Placental epithelial cell (primary cell): ENCODE data around the gene KCNK6. TPM values are rescaled to one million over a fixed set of nuclear protein-coding genes. Genes with fewer than 3 reads are reported as not detected.

ENCODE experiments used
- small RNA-seq: library from RNA; depleted of rRNA; stranded (forward); fragments of <200 nt; gene quantifications from one replicate; pipeline ENCODE3, GENCODE V24; 2012
- total RNA-seq: library from RNA; depleted of rRNA; stranded (reverse); fragments of >200 nt; gene quantifications from 2 replicates; pipeline ENCODE4 v1.2.3, GENCODE V29; 2012

Gene KCNK6
- total RNA-seq, result 20.0 and 23.0 TPM in 2 replicates

GRCh38 chr19:38319421-38320258, at the start of gene KCNK6:
Gene KCNK6 (plus strand): TSS chr19:38319845. CDS start chr19:38319951, 106 bp downstream.

DNA sequence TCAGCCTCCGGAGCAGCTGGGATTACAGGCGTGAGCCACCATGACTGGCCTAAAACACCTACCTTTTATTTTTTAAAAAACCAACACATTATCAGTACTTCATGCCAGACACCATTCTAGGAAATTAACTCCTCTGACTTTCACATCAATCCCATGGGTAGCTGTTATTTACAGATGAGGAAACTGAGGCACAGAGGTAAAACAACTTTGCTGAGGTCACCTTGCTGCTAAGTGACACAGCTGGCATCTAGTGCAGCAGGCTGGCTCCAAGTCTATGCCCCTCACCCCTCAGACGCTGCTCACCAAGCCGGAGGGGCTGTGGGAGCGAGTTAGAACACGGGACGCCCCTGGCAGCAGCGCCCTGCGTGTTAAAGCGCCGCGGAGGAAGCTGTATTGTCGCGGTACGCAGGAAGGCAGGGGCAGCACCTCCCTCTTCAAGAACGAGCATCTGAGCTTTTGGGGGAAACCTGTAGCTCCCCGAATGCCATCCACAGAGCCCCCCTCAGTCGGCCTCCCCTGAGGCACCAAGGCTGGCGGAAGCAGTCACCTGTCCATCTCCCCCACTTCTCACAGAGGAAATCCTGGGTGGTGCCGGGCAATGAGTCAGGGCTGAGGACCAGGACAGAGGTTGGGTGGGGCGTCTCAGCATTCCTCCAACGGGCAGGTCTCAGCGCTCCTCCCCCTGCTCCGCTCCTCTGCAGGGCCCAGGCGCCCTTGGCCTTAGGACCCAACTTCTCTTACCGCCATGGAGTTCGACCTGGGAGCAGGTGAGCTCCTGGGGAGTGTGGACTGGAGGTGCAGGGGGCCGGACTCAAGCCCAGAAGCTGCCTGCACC, 15.9 kb upstream of the KCNK6 start, which contains the start of gene C19orf33:
Gene C19orf33, plus strand, starts transcription at position 735 of the 835 bp plus-strand sequence. Its CDS starts 11 bp downstream, at position 746.

GRCh38 chr19:38315657-38316476, 3.8 kb upstream of the KCNK6 start, which contains the start of gene YIF1B:
Gene YIF1B (minus strand): TSS chr19:38315947. CDS start chr19:38315917, 30 bp downstream.

GRCh38 chr19:38374332-38375097, 54.9 kb downstream of the KCNK6 start, which contains the start of gene PSMD8:
Gene PSMD8 (plus strand): TSS chr19:38374571. CDS start chr19:38374602, 31 bp downstream.

Small RNA genes within 50 kb of the gene (small RNA-seq; reads per million reads assigned to genes)
- gene RF00019, result not detected

Other genes starting within 250 kb of the KCNK6 start
- under 0.01 and 1.3 TPM in 2 replicates for gene DPF1, start 95.6 kb upstream of the KCNK6 start, total RNA-seq
- gene PPP1R14A, start 63.5 kb upstream of the KCNK6 start, total RNA-seq, result not detected in 2 replicates
- gene SPINT2, start 55.3 kb upstream of the KCNK6 start, total RNA-seq, result 283 and 364 TPM in 2 replicates
- gene C19orf33, start 15.6 kb upstream of the KCNK6 start, total RNA-seq, result 137 and 144 TPM in 2 replicates
- 34.5 and 100 TPM in 2 replicates for gene YIF1B, start 3.9 kb upstream of the KCNK6 start, total RNA-seq
- gene CATSPERG, start 16.0 kb downstream of the KCNK6 start, total RNA-seq, result 1.6 and 1.7 TPM in 2 replicates
- gene PSMD8, start 54.7 kb downstream of the KCNK6 start, total RNA-seq, result 162 and 390 TPM in 2 replicates
- 0.43 and 0.79 TPM in 2 replicates for gene GGN, start 68.2 kb downstream of the KCNK6 start, total RNA-seq
- 0.22 and 0.79 TPM in 2 replicates for gene SPRED3, start 68.9 kb downstream of the KCNK6 start, total RNA-seq
- 13.7 and 16.8 TPM in 2 replicates for gene FAM98C, start 83.2 kb downstream of the KCNK6 start, total RNA-seq
- gene RASGRP4, start 106.4 kb downstream of the KCNK6 start, total RNA-seq, result not detected in 2 replicates
- under 0.01 and 0.11 TPM in 2 replicates for gene RYR1, start 113.8 kb downstream of the KCNK6 start, total RNA-seq